Thyroid gland (tissue), 4 donors: ENCODE data around the gene ADAMTS15. TPM values are rescaled to one million over a fixed set of nuclear protein-coding genes. Genes with fewer than 3 reads are reported as not detected.

Experiments used
- DNase-seq, 2 donors: peaks; one replicate each; pipeline ENCODE4 v3.0.0-alpha.2; 2019
- H3K27ac ChIP-seq, 3 donors: fragments of 200-600 bp; sonication (generic); 1 replicate in 2 of 3; 2 replicates in 1 of 3; pipeline ENCODE4 v1.5.1; 2016 to 2019; ENCODE audit warnings: mild to moderate bottlenecking in 1 of 3, moderate library complexity in 1 of 3
- H3K27me3 ChIP-seq: fragments of 200-600 bp; sonication (generic); one replicate; pipeline ENCODE4 v1.5.1; 2019
- H3K36me3 ChIP-seq, 2 donors: fragments of 200-600 bp; sonication (generic); one replicate each; pipeline ENCODE4 v1.5.1; 2016 to 2019
- H3K4me1 ChIP-seq, 2 donors: fragments of 200-600 bp; sonication (generic); one replicate each; pipeline ENCODE4 v1.5.1; 2017 to 2019
- H3K4me3 ChIP-seq, 3 donors: fragments of 200-600 bp; sonication (generic); replicated peaks in 1 of 3; 1 replicate in 2 of 3; 2 replicates in 1 of 3; pipeline ENCODE4 v1.5.1; 2016; ENCODE audit warnings: mild to moderate bottlenecking in 1 of 3
- H3K9me3 ChIP-seq: fragments of 200-600 bp; sonication (generic); one replicate; pipeline ENCODE4 v1.5.1; 2017
- POLR2A ChIP-seq, 2 donors: fragments of 450-650 bp; IDR thresholded peaks; one replicate each; pipeline ENCODE4 v1.6.1; 2017; ENCODE audit warnings: antibody characterized with exemption in 2 of 2, mild to moderate bottlenecking in 2 of 2, moderate library complexity in 1 of 2
- WGBS, 2 donors: methylation state at CpG; one replicate each; pipeline ENCODE4 v1.1.5; 2017; 5-methylcytosine and 5-hydroxymethylcytosine counted together
- intact Hi-C: fragments of 100-400 bp; cut with DNase I; formaldehyde crosslinking; loops from one replicate; pipeline ENCODE4 v1.15.1; 2023
- total RNA-seq, 4 donors: library from RNA; depleted of rRNA; stranded (reverse); fragments of >200 nt; gene quantifications; one replicate each; pipeline ENCODE4 v1.2.3, GENCODE V29; 2016
- TF ChIP-seq, protein P1 (sequence below), 6 experiments: fragments of 200-600 bp in 3 of 6; fragments of 450-650 bp in 3 of 6; sonication (generic) in 3 of 6; IDR thresholded peaks; one replicate each; pipeline ENCODE4 v1.5.1; 2016 to 2019; ENCODE audit warnings: antibody characterized with exemption in 6 of 6, mild to moderate bottlenecking in 2 of 6, inconsistent platforms in 1 of 6, moderate library complexity in 1 of 6

ADAMTS15 gene
- total RNA-seq, 4 donors from 2014 or later, result 11.2 to 29.2 (median 23.5) TPM

DNA sequence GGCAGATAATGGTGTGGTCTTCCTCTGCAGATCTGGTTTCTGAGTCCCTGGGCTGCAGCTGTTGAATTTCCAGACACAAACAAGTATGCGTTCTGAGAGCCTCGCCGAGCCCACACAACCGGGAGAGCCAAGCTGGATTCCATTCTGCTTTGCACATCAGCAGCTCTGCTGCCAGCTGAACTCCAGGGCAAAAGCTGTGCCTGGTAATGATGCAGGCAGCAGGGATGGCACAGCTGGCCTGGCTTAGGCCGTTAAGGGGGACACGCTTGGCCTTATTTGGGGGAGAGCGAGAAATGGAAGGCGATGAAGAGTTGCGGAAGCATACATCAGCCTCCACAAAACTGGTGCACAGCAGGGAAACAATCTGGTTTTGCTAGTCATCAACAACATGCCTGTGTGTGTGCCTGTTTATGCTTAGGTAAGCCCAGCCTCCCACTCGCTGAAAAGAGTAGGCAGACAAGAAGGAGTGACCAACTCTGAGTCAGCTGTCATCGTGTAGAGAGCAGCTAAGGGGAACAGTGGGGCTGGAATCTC, 45.1 kb upstream of the ADAMTS15 start:
- Histone ChIP-seq H3K27ac (no peak overlapping the region), H3K4me1 (no peaks in the 10 kb centered on the region), H3K36me3 (no peaks in the 10 kb centered on the region), H3K4me3 (no peak overlapping the region), H3K27me3 (no peaks in the 10 kb centered on the region), H3K9me3 (no peaks in the 10 kb centered on the region)
- TF ChIP-seq, protein P1, sequence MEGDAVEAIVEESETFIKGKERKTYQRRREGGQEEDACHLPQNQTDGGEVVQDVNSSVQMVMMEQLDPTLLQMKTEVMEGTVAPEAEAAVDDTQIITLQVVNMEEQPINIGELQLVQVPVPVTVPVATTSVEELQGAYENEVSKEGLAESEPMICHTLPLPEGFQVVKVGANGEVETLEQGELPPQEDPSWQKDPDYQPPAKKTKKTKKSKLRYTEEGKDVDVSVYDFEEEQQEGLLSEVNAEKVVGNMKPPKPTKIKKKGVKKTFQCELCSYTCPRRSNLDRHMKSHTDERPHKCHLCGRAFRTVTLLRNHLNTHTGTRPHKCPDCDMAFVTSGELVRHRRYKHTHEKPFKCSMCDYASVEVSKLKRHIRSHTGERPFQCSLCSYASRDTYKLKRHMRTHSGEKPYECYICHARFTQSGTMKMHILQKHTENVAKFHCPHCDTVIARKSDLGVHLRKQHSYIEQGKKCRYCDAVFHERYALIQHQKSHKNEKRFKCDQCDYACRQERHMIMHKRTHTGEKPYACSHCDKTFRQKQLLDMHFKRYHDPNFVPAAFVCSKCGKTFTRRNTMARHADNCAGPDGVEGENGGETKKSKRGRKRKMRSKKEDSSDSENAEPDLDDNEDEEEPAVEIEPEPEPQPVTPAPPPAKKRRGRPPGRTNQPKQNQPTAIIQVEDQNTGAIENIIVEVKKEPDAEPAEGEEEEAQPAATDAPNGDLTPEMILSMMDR (IDR thresholded peaks at IDR 0.05), result no peak
- TF ChIP-seq POLR2A (IDR thresholded peaks at IDR 0.05), result no peak
- 59 to 72% methylated on average over 10 to 11 of the region's 11 CpGs for WGBS, 2 donors
- intact Hi-C loops, result no loop called here
- no peak for DNase-seq

- WGBS, 2 donors, result 72 to 83% methylated on average over 3 of the region's 3 CpGs
- TF ChIP-seq POLR2A (IDR thresholded peaks at IDR 0.05), result no peak
- TF ChIP-seq, protein P1 (IDR thresholded peaks at IDR 0.05), result no peak
- intact Hi-C loops, result no loop called here
- Histone ChIP-seq H3K9me3 (no peaks in the 10 kb centered on the region), H3K27ac (no peak overlapping the region), H3K36me3 (no peaks in the 10 kb centered on the region), H3K4me1 (no peaks in the 10 kb centered on the region), H3K4me3 (no peak overlapping the region), H3K27me3 (no peaks in the 10 kb centered on the region)
- no peak for DNase-seq
Observed at GRCh38 chr11:130403967-130404366, 44.5 kb upstream of the ADAMTS15 start.

GRCh38 chr11:130404727-130405126, 43.7 kb upstream of the ADAMTS15 start:
- DNase-seq, result no peak
- Histone ChIP-seq H3K36me3 (no peaks in the 10 kb centered on the region), H3K27me3 (no peaks in the 10 kb centered on the region), H3K27ac (no peak overlapping the region), H3K4me1 (no peaks in the 10 kb centered on the region), H3K4me3 (no peak overlapping the region), H3K9me3 (no peaks in the 10 kb centered on the region)
- intact Hi-C loops, result no loop called here
- TF ChIP-seq, protein P1 (IDR thresholded peaks at IDR 0.05), result no peak
- no peak for TF ChIP-seq POLR2A (IDR thresholded peaks at IDR 0.05)
- 79 to 86% methylated on average over 4 to 5 of the region's 5 CpGs for WGBS, 2 donors

DNA sequence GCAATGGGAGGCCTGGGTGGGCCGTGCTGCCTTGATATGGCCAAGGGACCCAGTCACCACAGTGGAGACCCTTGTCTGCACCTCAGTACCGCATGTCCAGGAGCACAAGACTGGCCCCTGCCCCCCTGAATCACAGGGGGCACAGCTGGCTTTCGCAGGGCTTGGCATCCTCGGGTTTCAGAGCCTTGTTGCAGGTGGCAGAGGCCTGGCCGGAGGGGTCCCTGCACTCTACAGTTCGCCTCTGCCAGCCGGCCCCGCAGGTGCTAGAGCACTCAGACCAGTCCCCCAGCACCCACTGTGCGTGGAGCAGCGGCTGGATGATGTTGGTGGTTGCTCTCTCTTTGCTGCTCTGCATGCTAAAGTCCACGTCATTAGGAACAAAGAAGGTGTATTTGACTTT, 43.0 kb upstream of the ADAMTS15 start:
- TF ChIP-seq POLR2A (IDR thresholded peaks at IDR 0.05), result no peak
- TF ChIP-seq, protein P1 (IDR thresholded peaks at IDR 0.05), result no peak

DNA sequence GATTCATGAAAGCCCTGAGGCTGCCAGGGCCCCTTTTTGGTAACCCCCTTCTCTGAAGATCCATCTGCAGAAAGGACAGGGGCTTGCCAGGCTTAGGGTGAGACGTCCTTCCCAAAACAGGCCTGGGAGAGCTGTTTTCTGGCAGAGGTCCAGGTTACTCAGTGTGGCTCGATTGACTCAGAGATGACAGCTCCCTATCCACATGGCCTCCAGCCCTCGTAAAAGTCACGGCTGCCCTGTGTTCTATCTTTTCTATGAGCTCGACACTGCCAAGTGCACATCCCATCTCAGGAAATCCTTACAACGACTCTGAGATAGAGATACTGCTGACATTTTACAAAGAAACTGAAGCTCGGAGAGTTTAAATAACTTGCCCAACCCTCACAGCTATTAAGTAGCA, 40.5 kb upstream of the ADAMTS15 start:
- no peak overlapping the region for H3K27ac ChIP-seq
- no peak overlapping the region for H3K4me3 ChIP-seq
- TF ChIP-seq POLR2A (IDR thresholded peaks at IDR 0.05), result no peak
- TF ChIP-seq, protein P1 (IDR thresholded peaks at IDR 0.05), result no peak
- intact Hi-C loops, result no loop called here
- no peak for DNase-seq
- 49 to 61% methylated on average over 7 of the region's 7 CpGs for WGBS, 2 donors
- no peaks in the 10 kb centered on the region for H3K9me3 ChIP-seq
- no peaks in the 10 kb centered on the region for H3K36me3 ChIP-seq
- H3K4me1 ChIP-seq, result no peaks in the 10 kb centered on the region
- no peaks in the 10 kb centered on the region for H3K27me3 ChIP-seq

More for the DNA sequence above, 43.0 kb upstream of the ADAMTS15 start:
- DNase-seq, result no peak
- H3K9me3 ChIP-seq, result no peaks in the 10 kb centered on the region
- no peaks in the 10 kb centered on the region for H3K36me3 ChIP-seq
- H3K4me3 ChIP-seq, result no peak overlapping the region
- H3K27ac ChIP-seq, result no peak overlapping the region
- 83 to 93% methylated on average over 3 to 8 of the region's 11 CpGs for WGBS, 2 donors
- no peaks in the 10 kb centered on the region for H3K4me1 ChIP-seq
- intact Hi-C loops, result no loop called here
- H3K27me3 ChIP-seq, result no peaks in the 10 kb centered on the region
